Erythroblast (primary cell): Measurements from ENCODE around the gene PARP3.
"Not testable (repeated sequence)": the region's sequence is repeated elsewhere in the genome, so short reads cannot be mapped to it uniquely, and the experiment has no call there.

Source experiments
- DNase-seq, 2 experiments: peaks; one replicate each; lab custom pipeline; 2025; lab: John Stamatoyannopoulos, UW
- GATA1 ChIP-seq: IDR thresholded peaks from 2 replicates; pipeline ENCODE4 v1.6.1; 2011; ENCODE audit warnings: low read depth, mild to moderate bottlenecking, control low read depth, low read length, moderate library complexity
- POLR2A ChIP-seq: IDR thresholded peaks from 2 replicates; pipeline ENCODE4 v1.6.1; 2011; ENCODE audit warnings: mild to moderate bottlenecking, low read length

The PARP3 gene

GRCh38 chr3:51984269-51984647 lies 42.1 kb downstream of the PARP3 start:
- TF ChIP-seq GATA1 (no peak), POLR2A (no peak)
- no peak for DNase-seq

- no peak for TF ChIP-seq GATA1
- TF ChIP-seq POLR2A = no peak
- no peak for DNase-seq
These were observed 42.9 kb downstream of the PARP3 start for GRCh38 chr3:51985063-51985462.

GRCh38 chr3:51986010-51986947 lies 44.1 kb downstream of the PARP3 start:
- TF ChIP-seq GATA1 (no peak), POLR2A (no peak)
- peak; percentile 28 to 46 for DNase-seq

GRCh38 chr3:51987568-51987967 lies 45.4 kb downstream of the PARP3 start:
- TF ChIP-seq POLR2A = no peak
- TF ChIP-seq GATA1 = no peak

GRCh38 chr3:51988286-51989146 lies 46.4 kb downstream of the PARP3 start:
- DNase-seq = no peak
- no peak for TF ChIP-seq GATA1
- TF ChIP-seq POLR2A = no peak

More at GRCh38 chr3:51987568-51987967, 45.4 kb downstream of the PARP3 start:
- peak; percentile 29 to 54 for DNase-seq

- DNase-seq = not testable (repeated sequence)
These were observed 48.4 kb downstream of the PARP3 start for GRCh38 chr3:51990501-51990971.

GRCh38 chr3:51992017-51992682 lies 50.0 kb downstream of the PARP3 start:
- DNase-seq = no peak
- TF ChIP-seq GATA1 = no peak
- no peak for TF ChIP-seq POLR2A

GRCh38 chr3:51993657-51994056 lies 51.5 kb downstream of the PARP3 start:
- not testable (repeated sequence) for DNase-seq

GRCh38 chr3:51994530-51994929 lies 52.4 kb downstream of the PARP3 start:
- DNase-seq = no peak
- TF ChIP-seq GATA1 = no peak
- no peak for TF ChIP-seq POLR2A

GRCh38 chr3:51995346-51996163 lies 53.4 kb downstream of the PARP3 start, which contains the start of gene RPL29:
TSS of gene RPL29 (minus strand) at chr3:51995895. CDS start at chr3:51995461, 434 bp downstream.
- TF ChIP-seq POLR2A (peak; percentile 95), GATA1 (no peak)

GRCh38 chr3:51997172-51997571 lies 55.0 kb downstream of the PARP3 start:
- TF ChIP-seq POLR2A = no peak
- no peak for TF ChIP-seq GATA1
- no peak for DNase-seq

More at GRCh38 chr3:51995346-51996163, 53.4 kb downstream of the PARP3 start, which contains the start of gene RPL29:
- DNase-seq = peak; percentile 96

GRCh38 chr3:51997935-51998596 lies 55.9 kb downstream of the PARP3 start:
- no peak for TF ChIP-seq POLR2A
- no peak for TF ChIP-seq GATA1
- DNase-seq = no peak
